Head of caudate nucleus (tissue), 42 donors: Measurements from ENCODE around the gene BICRAL.
"Not testable (repeated sequence)": the region's sequence is repeated elsewhere in the genome, so short reads cannot be mapped to it uniquely, and the experiment has no call there.

ENCODE experiments used
- DNase-seq, 42 donors: peaks; one replicate each; pipeline versions ENCODE4 v3.0.0 to v3.0.0-alpha.2; 2020 to 2021; ENCODE audit warnings: mixed read lengths in 7 of 42
- intact Hi-C: fragments of 100-400 bp; cut with DNase I; formaldehyde crosslinking; loops from one replicate; pipeline ENCODE4 v1.15.0; 2022

BICRAL gene

DNA sequence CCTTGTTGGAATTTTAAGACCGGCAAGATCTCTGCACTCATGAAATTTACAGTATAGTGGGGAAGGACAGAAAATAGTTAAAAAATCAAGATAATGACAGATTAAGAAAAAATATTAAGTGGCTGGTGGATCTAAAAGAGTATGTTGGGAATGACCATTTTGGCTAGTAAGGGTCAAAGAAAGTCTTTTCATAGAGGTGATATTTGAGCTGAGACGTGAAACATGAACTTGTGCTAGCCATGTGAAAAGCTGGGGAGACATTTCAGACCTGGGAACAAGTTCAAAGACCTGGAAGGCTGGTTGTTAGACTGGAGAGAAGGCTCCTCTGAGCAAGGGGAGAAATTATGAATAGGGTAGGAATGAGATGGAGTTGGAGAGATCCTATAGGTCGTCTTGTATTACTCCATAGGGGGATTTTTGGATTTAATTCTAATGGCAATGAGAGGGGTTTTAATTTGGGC is 4.7 kb downstream of the BICRAL start:
- intact Hi-C loops: loop anchor here (10.0 kb wide), 1 partner anchor 62 kb away; the partner anchor contains the start of gene PRPH2
- DNase-seq: no peak

- intact Hi-C loops: loop anchor here (10.0 kb wide), 1 partner anchor 62 kb away; the partner anchor contains the start of gene PRPH2
- no peak for DNase-seq
Observed at GRCh38 chr6:42787063-42787472, 5.2 kb downstream of the BICRAL start.

GRCh38 chr6:42788671-42789070 is 6.8 kb downstream of the BICRAL start:
- intact Hi-C loops: loop anchor here (10.0 kb wide), 1 partner anchor 64 kb away; the partner anchor contains the start of gene PRPH2
- no peak for DNase-seq

DNA sequence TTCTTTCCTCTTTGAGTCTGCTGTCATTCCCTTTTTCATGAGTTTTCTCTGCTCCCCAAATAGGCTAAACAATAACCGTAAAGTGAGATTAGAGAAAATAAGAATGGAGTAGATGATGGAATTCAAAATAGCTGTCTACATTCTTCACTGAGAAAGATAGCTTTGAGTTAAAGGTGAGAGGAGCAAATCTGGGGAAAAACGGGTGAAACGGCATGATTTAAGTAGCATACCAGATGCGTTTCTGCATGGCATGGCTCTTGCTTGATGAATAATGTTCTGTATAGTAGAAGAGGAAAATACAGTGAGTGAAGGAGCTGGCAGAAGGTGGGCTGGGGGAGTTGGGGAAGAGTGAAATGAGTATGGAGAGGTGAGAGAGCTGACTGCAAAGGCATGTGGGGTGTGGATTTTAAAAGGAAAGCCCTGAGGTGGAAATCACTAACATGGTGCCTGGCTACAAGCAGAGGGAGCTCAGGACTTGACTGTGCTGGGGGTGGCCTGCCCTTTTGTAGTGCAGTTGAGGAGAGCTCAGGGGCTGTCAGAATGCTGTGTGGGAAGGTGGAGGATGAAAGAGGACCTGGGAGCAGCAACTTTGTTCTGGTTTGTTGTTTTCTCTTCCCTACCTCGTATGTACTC is 8.8 kb downstream of the BICRAL start:
- intact Hi-C loops: no loop called here
- DNase-seq: peak in 6 of 42 donors; percentile 11 to 23 (median 16)

DNA sequence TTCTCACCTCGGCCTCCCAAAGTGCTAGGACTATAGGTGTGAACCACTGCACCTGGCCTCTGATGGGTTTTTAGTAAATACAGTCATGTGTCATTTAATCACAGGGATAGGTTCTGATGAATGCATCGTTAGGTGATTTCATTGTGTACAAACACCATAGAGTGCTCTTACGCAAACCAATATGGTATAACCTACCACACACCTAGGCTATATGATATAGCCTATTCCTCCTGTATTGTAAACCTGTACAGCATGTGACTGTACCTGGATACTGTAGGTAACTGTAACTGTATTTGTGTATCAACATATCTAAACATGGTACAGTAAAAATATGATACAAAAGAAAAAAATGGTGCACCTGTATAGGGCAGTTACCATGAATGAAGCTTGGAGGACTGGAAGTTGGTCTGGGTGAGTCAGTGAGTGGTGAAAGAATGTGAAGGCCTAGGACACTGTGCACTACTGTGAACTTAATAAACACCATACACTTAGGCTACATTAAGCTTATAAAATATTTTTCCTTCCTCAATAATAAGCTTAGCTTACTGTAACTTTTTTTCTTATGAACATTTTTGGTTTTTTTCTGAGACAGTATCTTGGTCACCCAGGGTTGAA is 10.0 kb downstream of the BICRAL start:
- no peak for DNase-seq
- intact Hi-C loops: no loop called here

GRCh38 chr6:42795651-42796050 is 13.8 kb downstream of the BICRAL start:
- no peak for DNase-seq
- intact Hi-C loops: no loop called here

DNA sequence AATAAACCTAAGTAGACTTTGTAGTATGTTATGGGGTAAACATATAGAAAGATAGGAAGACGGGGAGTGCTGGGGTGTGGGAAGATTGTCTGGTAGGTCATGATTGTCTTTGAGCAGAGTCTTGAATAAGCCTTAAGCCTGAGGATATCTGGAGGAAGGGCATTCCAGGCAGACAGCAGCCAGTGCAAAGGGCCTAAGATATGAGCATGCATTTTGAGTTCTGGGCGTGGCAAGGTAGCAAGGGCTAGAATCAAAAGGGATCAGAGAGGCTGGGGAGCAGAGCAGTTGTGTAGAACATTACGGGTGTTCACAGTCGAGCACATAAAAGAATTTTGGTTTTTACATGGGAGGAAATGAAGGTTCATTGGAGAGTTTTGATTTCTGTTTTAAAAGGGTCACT is 14.3 kb downstream of the BICRAL start:
- no peak for DNase-seq
- intact Hi-C loops: no loop called here

DNA sequence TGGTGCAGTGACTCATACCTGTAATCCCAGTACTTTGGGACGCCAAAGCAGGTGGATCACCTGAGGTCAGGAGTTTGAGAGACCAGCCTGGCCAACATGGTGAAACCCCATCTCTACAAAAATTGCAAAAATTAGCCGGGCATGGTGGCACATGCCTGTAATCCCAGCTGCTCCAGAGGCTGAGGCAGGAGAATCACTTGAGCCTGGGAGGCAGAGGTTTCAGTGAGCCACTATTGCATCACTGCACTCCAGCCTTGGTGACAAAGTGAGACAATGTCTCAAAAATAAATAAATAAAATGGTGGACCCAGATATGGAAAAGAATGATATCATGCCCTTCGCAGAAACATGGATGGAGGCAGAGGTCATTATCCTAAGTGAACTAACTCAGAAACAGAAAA is 15.8 kb downstream of the BICRAL start:
- DNase-seq, intact Hi-C loops: not testable (repeated sequence)

- DNase-seq: no peak
- intact Hi-C loops: no loop called here
Observed at GRCh38 chr6:42805297-42805861, 23.5 kb downstream of the BICRAL start.

- DNase-seq, intact Hi-C loops: not testable (repeated sequence)
Observed at GRCh38 chr6:42806359-42806758, 24.5 kb downstream of the BICRAL start.

DNA sequence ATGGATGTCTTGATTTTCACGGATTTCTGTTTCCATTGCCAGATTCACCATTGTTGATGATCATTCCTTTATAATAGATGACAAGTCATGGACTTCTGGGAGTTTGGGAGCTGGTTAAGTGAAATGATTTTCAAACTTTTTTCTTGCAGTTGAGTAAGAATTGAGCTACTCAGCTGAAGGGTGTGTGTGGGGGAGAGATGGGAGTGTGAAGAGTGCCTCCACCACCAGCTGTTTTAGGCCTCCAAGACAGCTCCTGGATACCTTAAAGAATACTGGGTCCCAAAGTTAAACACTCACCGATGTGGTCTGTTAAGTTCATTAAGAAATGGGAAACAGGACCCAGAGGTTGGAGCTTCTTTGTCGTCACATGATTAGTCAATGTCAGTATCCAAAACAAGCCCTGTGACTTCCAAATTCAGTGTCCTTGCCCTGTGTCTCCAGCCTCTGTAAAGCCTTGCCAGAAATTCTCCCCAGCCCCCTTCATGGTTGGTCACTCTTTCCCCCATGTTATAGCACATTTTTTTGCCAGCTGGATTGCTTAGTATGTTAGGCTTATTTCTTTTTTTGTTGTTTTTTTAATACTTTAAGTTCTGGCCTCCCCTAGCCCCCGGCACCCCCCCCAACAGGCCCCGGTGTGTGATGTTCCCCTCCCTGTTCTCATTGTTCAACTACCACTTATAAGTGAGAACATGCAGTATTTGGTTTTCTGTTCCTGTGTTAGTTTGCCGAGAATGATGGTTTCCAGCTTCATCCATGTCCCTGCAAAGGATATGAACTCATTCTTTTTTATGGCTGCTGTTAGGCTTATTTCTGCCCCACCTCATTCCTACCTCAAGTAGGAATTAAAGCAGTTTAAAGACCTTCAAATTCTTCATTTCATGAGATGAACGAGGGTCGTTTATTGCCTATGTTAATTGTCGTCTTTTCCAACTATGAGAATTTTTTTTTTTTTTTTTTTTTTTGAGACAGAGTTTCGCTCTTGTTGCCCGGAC is 26.9 kb downstream of the BICRAL start:
- intact Hi-C loops: no loop called here
- no peak for DNase-seq

- no peak for DNase-seq
- intact Hi-C loops: no loop called here
Observed at GRCh38 chr6:42813074-42813645, 31.3 kb downstream of the BICRAL start.

DNA sequence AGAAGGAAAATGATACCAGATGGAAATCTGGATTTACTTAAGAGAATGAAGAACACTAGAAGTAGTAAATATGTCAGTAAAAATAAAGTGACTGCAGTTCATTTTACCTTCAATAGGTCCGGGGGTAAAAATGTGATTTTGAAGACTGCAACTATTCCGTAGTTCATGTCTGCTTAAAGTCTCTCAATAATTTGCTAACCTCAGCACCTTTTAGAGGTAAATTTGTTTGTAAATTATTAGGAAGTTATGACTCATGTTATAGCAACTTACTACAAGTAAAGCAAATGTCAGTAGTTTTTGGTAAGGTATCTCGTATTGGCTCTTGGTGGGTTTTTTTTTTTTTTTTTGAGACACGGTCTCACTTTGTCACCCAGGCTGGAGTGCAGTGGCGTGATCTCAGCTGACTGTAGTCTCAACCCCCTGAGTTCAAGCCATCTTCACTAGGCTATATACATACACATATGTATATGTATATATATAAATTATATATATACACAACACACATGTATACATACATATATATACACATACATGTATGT is 32.1 kb downstream of the BICRAL start:
- no peak for DNase-seq
- intact Hi-C loops: no loop called here

DNA sequence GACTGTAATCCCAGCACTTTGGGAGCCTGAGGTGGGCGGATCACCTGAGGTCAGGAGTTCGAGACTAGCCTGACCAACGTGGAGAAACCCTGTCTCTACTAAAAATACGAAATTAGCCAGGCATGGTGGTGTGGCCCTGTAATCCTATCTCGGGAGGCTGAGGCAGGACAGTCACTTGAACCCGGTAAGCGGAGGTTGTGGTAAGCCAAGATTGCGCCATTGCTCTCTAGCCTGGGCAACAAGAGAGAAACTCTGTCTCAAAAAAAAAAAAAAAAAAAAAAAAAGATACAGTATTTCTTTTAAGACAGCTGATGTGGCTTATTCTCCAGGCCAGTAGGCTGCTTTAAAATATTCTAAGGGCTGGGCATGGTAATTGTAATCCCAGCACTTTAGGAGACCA is 33.9 kb downstream of the BICRAL start:
- intact Hi-C loops, DNase-seq: not testable (repeated sequence)

- intact Hi-C loops: no loop called here
- DNase-seq: no peak
Observed at GRCh38 chr6:42817907-42818306, 36.1 kb downstream of the BICRAL start.

DNA sequence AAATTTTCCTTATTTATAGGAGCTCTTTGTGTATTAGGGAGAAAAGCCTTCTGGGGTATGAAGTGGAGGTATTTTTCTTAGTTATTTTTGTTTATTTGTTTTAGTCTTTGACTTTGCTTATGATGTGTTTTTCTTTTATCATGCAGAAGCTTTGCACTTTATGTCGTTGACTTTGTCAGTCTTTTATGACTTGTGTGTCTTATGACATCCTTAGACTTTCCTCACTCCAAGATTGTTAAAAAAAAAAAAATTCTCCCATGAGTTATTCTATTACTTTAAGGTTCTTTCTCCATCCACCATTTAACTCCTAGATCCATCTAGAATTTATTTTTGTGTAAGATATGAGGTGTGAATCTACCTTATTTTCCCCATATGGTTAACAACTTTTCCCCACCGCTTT is 36.6 kb downstream of the BICRAL start:
- DNase-seq: no peak
- intact Hi-C loops: no loop called here

- DNase-seq: no peak
Observed at GRCh38 chr6:42818878-42819277, 37.0 kb downstream of the BICRAL start.

GRCh38 chr6:42819803-42820511 is 38.1 kb downstream of the BICRAL start:
- no peak for DNase-seq
- intact Hi-C loops: no loop called here

More at GRCh38 chr6:42818878-42819277, 37.0 kb downstream of the BICRAL start:
- intact Hi-C loops: no loop called here
